Adrenal gland (tissue), 12 donors: Measurements from ENCODE around the gene FAM98C. TPM values are rescaled to one million over a fixed set of nuclear protein-coding genes. Genes with fewer than 3 reads are reported as not detected.

ENCODE experiments used
- DNase-seq, 7 donors: peaks; one replicate each; pipeline ENCODE4 v3.0.0-alpha.2; 2019 to 2020
- H3K27ac ChIP-seq, 5 donors: fragments of 200-600 bp; sonication (generic) in 4 of 5; 1 replicate in 3 of 5; 2 replicates in 2 of 5; pipeline versions ENCODE4 v1.5.1 to v1.8.0; 2016 to 2020; ENCODE audit warnings: mild to moderate bottlenecking in 1 of 5
- H3K27me3 ChIP-seq: fragments of 200-600 bp; 2 replicates; pipeline ENCODE4 v1.8.0; 2021
- H3K36me3 ChIP-seq, 2 donors: fragments of 200-600 bp; replicated peaks in 1 of 2; 1 replicate in 1 of 2; 2 replicates in 1 of 2; pipeline versions ENCODE4 v1.5.1 to v1.8.0; 2018 to 2022
- H3K4me1 ChIP-seq, 2 donors: fragments of 200-600 bp; replicated peaks in 1 of 2; 1 replicate in 1 of 2; 2 replicates in 1 of 2; pipeline versions ENCODE4 v1.5.1 to v1.8.0; 2018 to 2021
- H3K4me3 ChIP-seq, 4 donors: fragments of 200-600 bp; sonication (generic) in 3 of 4; one replicate each; pipeline ENCODE4 v1.5.1; 2016 to 2018
- H3K9me3 ChIP-seq, 3 donors: fragments of 200-600 bp; sonication (generic) in 1 of 3; replicated peaks in 1 of 3; 1 replicate in 2 of 3; 2 replicates in 1 of 3; pipeline versions ENCODE4 v1.5.1 to v1.8.0; 2016 to 2021
- POLR2A ChIP-seq, 2 donors: fragments of 450-650 bp; IDR thresholded peaks; one replicate each; pipeline ENCODE4 v1.6.1; 2017; ENCODE audit warnings: antibody characterized with exemption in 2 of 2, mild to moderate bottlenecking in 2 of 2, moderate library complexity in 1 of 2
- WGBS, 4 donors: extraction: QIAGEN DNeasy Blood & Tissue Kit in 2 of 4; methylation state at CpG; one replicate each; pipeline versions ENCODE4 v1.1.5 to v1.1.7; 2013 to 2017; 5-methylcytosine and 5-hydroxymethylcytosine counted together
- intact Hi-C, 2 donors: fragments of 100-400 bp; cut with DNase I; formaldehyde crosslinking; loops; one replicate each; pipeline versions ENCODE4 v1.14.1 to v1.15.0; 2022 to 2023
- polyA plus RNA-seq, 3 donors: library from polyadenylated mRNA; stranded (reverse); fragments of 200-250 nt in 2 of 3; fragments of 350-450 nt in 1 of 3; fragmentation: Illumina TruSeq in 1 of 3; extraction: RNeasy Lipid Tissue Mini Kit (QIAGEN cat#74804) in 1 of 3; gene quantifications; one replicate each; pipeline ENCODE4 v1.2.3, GENCODE V29; 2013 to 2014
- total RNA-seq, 9 donors: library from RNA; depleted of rRNA in 4 of 9; stranded (reverse); fragments of >200 nt in 4 of 9; fragments of 120-200 nt in 1 of 9; fragmentation: NEBNext Ultra II Directional in 1 of 9; extraction: Animal tissue kit (Norgen Biotek cat#: 25700) in 1 of 9; gene quantifications; one replicate each; pipeline versions ENCODE4 v1.1.0 to v1.2.4, GENCODE V29; 2013 to 2023
- TF ChIP-seq, protein P1 (sequence below), 6 experiments: fragments of 450-650 bp in 4 of 6; fragments of 200-600 bp in 2 of 6; sonication (generic) in 1 of 6; IDR thresholded peaks; 1 replicate in 5 of 6; 2 replicates in 1 of 6; pipeline versions ENCODE4 v1.5.1 to v1.8.0; 2016 to 2021; ENCODE audit warnings: antibody characterized with exemption in 6 of 6, mild to moderate bottlenecking in 2 of 6, moderate library complexity in 1 of 6
- donor health status: healthy with polysubstance abuse.
- donor health status: Bipolar disorder and iron deficiency.
- donor health status: DM: yes; HTN: yes; CAD: no.
- donor health status: DM: no; HTN: no; CAD: no.
- donor health status: DM: no; HTN: no; CAD: no.
- donor health status: DM: yes; HTN: yes; CAD: no.

FAM98C gene
- total and polyA plus RNA-seq, 12 donors, result 5.3 to 33.5 (median 17.0) TPM

DNA sequence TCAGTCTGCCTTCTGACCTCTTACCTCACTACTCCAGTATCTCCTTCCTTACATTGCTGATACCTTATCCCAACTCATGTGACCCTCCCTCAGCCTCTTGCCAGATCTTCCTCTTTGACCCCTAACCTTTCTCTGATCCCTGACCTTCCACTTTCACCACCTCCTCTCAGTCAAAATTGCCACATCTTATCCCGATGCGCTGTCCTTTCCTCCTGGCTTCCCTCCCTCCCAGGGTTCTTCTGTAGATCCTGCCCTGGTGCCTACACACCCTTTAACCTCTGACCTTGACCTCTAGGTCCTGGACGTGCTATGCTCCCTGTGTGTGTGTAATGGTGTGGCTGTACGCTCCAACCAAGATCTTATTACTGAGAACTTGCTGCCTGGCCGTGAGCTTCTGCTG lies 54.3 kb downstream of the FAM98C start:
- Histone ChIP-seq H3K27ac (no peak overlapping the region), H3K9me3 (no peaks in the 10 kb centered on the region), H3K4me3 (no peak overlapping the region), H3K4me1 (no peaks in the 10 kb centered on the region), H3K36me3 (no peaks in the 10 kb centered on the region), H3K27me3 (no peaks in the 10 kb centered on the region)
- TF ChIP-seq POLR2A (IDR thresholded peaks at IDR 0.05), result no peak
- TF ChIP-seq, protein P1, sequence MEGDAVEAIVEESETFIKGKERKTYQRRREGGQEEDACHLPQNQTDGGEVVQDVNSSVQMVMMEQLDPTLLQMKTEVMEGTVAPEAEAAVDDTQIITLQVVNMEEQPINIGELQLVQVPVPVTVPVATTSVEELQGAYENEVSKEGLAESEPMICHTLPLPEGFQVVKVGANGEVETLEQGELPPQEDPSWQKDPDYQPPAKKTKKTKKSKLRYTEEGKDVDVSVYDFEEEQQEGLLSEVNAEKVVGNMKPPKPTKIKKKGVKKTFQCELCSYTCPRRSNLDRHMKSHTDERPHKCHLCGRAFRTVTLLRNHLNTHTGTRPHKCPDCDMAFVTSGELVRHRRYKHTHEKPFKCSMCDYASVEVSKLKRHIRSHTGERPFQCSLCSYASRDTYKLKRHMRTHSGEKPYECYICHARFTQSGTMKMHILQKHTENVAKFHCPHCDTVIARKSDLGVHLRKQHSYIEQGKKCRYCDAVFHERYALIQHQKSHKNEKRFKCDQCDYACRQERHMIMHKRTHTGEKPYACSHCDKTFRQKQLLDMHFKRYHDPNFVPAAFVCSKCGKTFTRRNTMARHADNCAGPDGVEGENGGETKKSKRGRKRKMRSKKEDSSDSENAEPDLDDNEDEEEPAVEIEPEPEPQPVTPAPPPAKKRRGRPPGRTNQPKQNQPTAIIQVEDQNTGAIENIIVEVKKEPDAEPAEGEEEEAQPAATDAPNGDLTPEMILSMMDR (IDR thresholded peaks at IDR 0.05), result no peak
- intact Hi-C loops, result no loop called here
- 55 to 61% (median 60%) methylated on average over 5 of the region's 5 CpGs for WGBS, 4 donors
- no peak for DNase-seq

DNA sequence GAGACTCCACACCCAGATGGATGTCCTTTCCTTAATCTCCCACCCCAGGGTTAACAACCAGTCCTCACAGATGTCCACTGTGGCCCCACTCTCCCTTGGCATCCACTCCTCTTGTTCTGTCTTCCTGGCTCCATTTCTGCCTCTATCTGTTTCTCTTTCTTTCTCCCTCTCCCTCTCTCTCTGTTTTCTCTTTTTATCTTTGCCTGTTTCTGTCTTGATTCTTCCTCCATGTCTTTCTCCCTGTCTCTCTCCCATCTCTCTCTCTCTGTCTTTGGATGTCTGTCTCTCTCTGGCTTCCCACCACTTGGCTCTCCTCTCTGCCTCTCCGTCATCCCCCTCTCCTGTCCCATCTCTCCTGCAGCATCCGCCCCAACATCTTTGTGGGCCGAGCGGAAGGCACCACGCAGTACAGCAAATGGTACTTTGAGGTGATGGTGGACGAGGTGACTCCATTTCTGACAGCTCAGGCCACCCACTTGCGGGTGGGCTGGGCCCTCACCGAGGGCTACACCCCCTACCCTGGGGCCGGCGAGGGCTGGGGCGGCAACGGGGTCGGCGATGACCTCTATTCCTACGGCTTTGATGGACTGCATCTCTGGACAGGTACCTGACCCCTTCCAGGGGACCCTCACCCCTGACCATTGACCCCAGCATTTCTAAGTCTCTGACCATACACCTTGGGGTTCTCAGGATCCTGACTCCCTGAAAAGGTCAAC lies 55.0 kb downstream of the FAM98C start:
- intact Hi-C loops, result no loop called here
- no peak overlapping the region for H3K4me3 ChIP-seq
- H3K27ac ChIP-seq, result no peak overlapping the region
- 86 to 92% (median 88%) methylated on average over 7 to 15 of the region's 15 CpGs for WGBS, 4 donors
- no peaks in the 10 kb centered on the region for H3K9me3 ChIP-seq
- DNase-seq, result no peak
- no peaks in the 10 kb centered on the region for H3K27me3 ChIP-seq
- no peaks in the 10 kb centered on the region for H3K4me1 ChIP-seq
- no peaks in the 10 kb centered on the region for H3K36me3 ChIP-seq
- TF ChIP-seq, protein P1 (IDR thresholded peaks at IDR 0.05), result no peak
- TF ChIP-seq POLR2A (IDR thresholded peaks at IDR 0.05), result no peak

Other genes with a start within 250 kb of the FAM98C start
- 1 to 10 TPM in 1 of 9 donors, under 1 TPM in 3, not detected in 5; 0.37 to 1.3 (median 0.75) TPM for gene DPF1, start 178.9 kb upstream of the FAM98C start, total RNA-seq
- gene DPF1, start 178.9 kb upstream of the FAM98C start, polyA plus RNA-seq, result under 1 TPM; 0.17 to 0.97 (median 0.40) TPM
- 100 to 1,000 TPM in 7 of 9 donors, 10 to 100 TPM in 1, 1 to 10 TPM in 1; 9.5 to 250 (median 144) TPM for gene PPP1R14A, start 146.7 kb upstream of the FAM98C start, total RNA-seq
- gene PPP1R14A, start 146.7 kb upstream of the FAM98C start, polyA plus RNA-seq, result 100 to 1,000 TPM in 2 of 3 donors, 10 to 100 TPM in 1; 14.8 to 366 (median 340) TPM
- 100 to 1,000 TPM in 1 of 9 donors, 10 to 100 TPM in 8; 38.1 to 233 (median 75.6) TPM for gene SPINT2, start 138.5 kb upstream of the FAM98C start, total RNA-seq
- gene SPINT2, start 138.5 kb upstream of the FAM98C start, polyA plus RNA-seq, result 10 to 100 TPM; 33.4 to 44.0 (median 33.8) TPM
- gene C19orf33, start 98.8 kb upstream of the FAM98C start, total RNA-seq, result 1 to 10 TPM in 6 of 9 donors, under 1 TPM in 1, not detected in 2; 0.88 to 7.6 (median 2.9) TPM
- gene C19orf33, start 98.8 kb upstream of the FAM98C start, polyA plus RNA-seq, result 10 to 100 TPM in 2 of 3 donors, not detected in 1; 33.7 to 46.2 TPM
- gene YIF1B, start 87.1 kb upstream of the FAM98C start, total RNA-seq, result 10 to 100 TPM; 31.0 to 57.0 (median 37.8) TPM
- gene YIF1B, start 87.1 kb upstream of the FAM98C start, polyA plus RNA-seq, result 10 to 100 TPM; 23.5 to 53.0 (median 42.1) TPM
- 1 to 10 TPM; 1.2 to 5.4 (median 4.1) TPM for gene KCNK6, start 83.2 kb upstream of the FAM98C start, total RNA-seq
- gene KCNK6, start 83.2 kb upstream of the FAM98C start, polyA plus RNA-seq, result 1 to 10 TPM; 2.2 to 6.0 (median 2.7) TPM
- gene CATSPERG, start 67.3 kb upstream of the FAM98C start, total RNA-seq, result 1 to 10 TPM in 8 of 9 donors, under 1 TPM in 1; 0.30 to 8.8 (median 2.8) TPM
- gene CATSPERG, start 67.3 kb upstream of the FAM98C start, polyA plus RNA-seq, result 1 to 10 TPM; 1.5 to 3.7 (median 2.1) TPM
- gene PSMD8, start 28.5 kb upstream of the FAM98C start, total RNA-seq, result 100 to 1,000 TPM; 121 to 330 (median 211) TPM
- gene PSMD8, start 28.5 kb upstream of the FAM98C start, polyA plus RNA-seq, result 100 to 1,000 TPM in 1 of 3 donors, 10 to 100 TPM in 2; 53.1 to 268 (median 64.5) TPM
- 1 to 10 TPM in 1 of 9 donors, under 1 TPM in 5, not detected in 3; 0.57 to 1.4 (median 0.78) TPM for gene GGN, start 15.1 kb upstream of the FAM98C start, total RNA-seq
- 1 to 10 TPM in 1 of 3 donors, under 1 TPM in 1, not detected in 1; 0.88 to 1.6 TPM for gene GGN, start 15.1 kb upstream of the FAM98C start, polyA plus RNA-seq
- gene SPRED3, start 14.4 kb upstream of the FAM98C start, total RNA-seq, result 1 to 10 TPM in 3 of 9 donors, under 1 TPM in 5, not detected in 1; 0.06 to 3.3 (median 0.45) TPM
- gene SPRED3, start 14.4 kb upstream of the FAM98C start, polyA plus RNA-seq, result 1 to 10 TPM; 1.4 TPM
- 1 to 10 TPM in 8 of 9 donors, under 1 TPM in 1; 0.22 to 10.0 (median 4.2) TPM for gene RASGRP4, start 23.1 kb downstream of the FAM98C start, total RNA-seq
- gene RASGRP4, start 23.1 kb downstream of the FAM98C start, polyA plus RNA-seq, result 1 to 10 TPM; 1.3 to 4.5 (median 2.7) TPM
- 1 to 10 TPM in 8 of 9 donors, under 1 TPM in 1; 0.90 to 10.0 (median 3.3) TPM for gene RYR1, start 30.6 kb downstream of the FAM98C start, total RNA-seq
- gene RYR1, start 30.6 kb downstream of the FAM98C start, polyA plus RNA-seq, result 1 to 10 TPM; 1.2 to 7.2 (median 2.0) TPM
- gene MAP4K1, start 214.9 kb downstream of the FAM98C start, total RNA-seq, result 1 to 10 TPM; 1.1 to 7.9 (median 4.0) TPM
- 10 to 100 TPM in 1 of 3 donors, 1 to 10 TPM in 2; 1.2 to 12.5 (median 6.8) TPM for gene MAP4K1, start 214.9 kb downstream of the FAM98C start, polyA plus RNA-seq
- 100 to 1,000 TPM; 196 to 537 (median 278) TPM for gene EIF3K, start 216.1 kb downstream of the FAM98C start, total RNA-seq
- gene EIF3K, start 216.1 kb downstream of the FAM98C start, polyA plus RNA-seq, result 100 to 1,000 TPM; 177 to 292 (median 216) TPM
- gene ACTN4, start 244.6 kb downstream of the FAM98C start, total RNA-seq, result 100 to 1,000 TPM; 223 to 773 (median 563) TPM
- 100 to 1,000 TPM; 148 to 586 (median 554) TPM for gene ACTN4, start 244.6 kb downstream of the FAM98C start, polyA plus RNA-seq